NCI-H1417 (cell line): ENCODE data around the gene SCUBE3.

Experiments
- DNase-seq, 3 experiments: peaks; one replicate each; lab custom pipeline; 2025; lab: John Stamatoyannopoulos, UW

SCUBE3 gene

GRCh38 chr6:35267897-35268296, 54.1 kb downstream of the SCUBE3 start:
- peak in 1 of 3 experiments; percentile 8 for DNase-seq

GRCh38 chr6:35272005-35272404, 58.2 kb downstream of the SCUBE3 start:
- no peak for DNase-seq

- no peak for DNase-seq
These were observed 60.2 kb downstream of the SCUBE3 start for GRCh38 chr6:35273822-35274559.

- no peak for DNase-seq
These were observed 62.0 kb downstream of the SCUBE3 start for GRCh38 chr6:35275744-35276260.

- DNase-seq = no peak
These were observed 65.0 kb downstream of the SCUBE3 start for GRCh38 chr6:35278708-35279107.

- DNase-seq = peak in 1 of 3 experiments; percentile 4
These were observed 67.1 kb downstream of the SCUBE3 start for GRCh38 chr6:35280903-35281302.

- DNase-seq = no peak
These were observed 68.7 kb downstream of the SCUBE3 start for GRCh38 chr6:35282472-35282871.

- DNase-seq = no peak
These were observed 69.6 kb downstream of the SCUBE3 start for GRCh38 chr6:35283361-35283760.

- DNase-seq = no peak
These were observed 74.1 kb downstream of the SCUBE3 start for GRCh38 chr6:35287671-35288396.

- no peak for DNase-seq
These were observed 75.1 kb downstream of the SCUBE3 start for GRCh38 chr6:35288834-35289233.

GRCh38 chr6:35291491-35291890, 77.7 kb downstream of the SCUBE3 start:
- DNase-seq = no peak

GRCh38 chr6:35292494-35292893, 78.7 kb downstream of the SCUBE3 start:
- DNase-seq = peak in 1 of 3 experiments; percentile 79

GRCh38 chr6:35293681-35294080, 79.9 kb downstream of the SCUBE3 start:
- no peak for DNase-seq

- DNase-seq = peak; percentile 20 to 63 (median 49)
These were observed 80.7 kb downstream of the SCUBE3 start for GRCh38 chr6:35294308-35294945.

GRCh38 chr6:35295036-35295435, 81.3 kb downstream of the SCUBE3 start:
- no peak for DNase-seq

- DNase-seq = no peak
These were observed 82.0 kb downstream of the SCUBE3 start for GRCh38 chr6:35295521-35296315.

GRCh38 chr6:35296931-35297600, 83.3 kb downstream of the SCUBE3 start:
- DNase-seq = no peak

GRCh38 chr6:35297601-35298481, 84.1 kb downstream of the SCUBE3 start, which contains the start of gene DEF6:
DEF6 (plus strand) TSS chr6:35297818; CDS start chr6:35297857, 39 bp downstream.
- DNase-seq = peak in 2 of 3 experiments; percentile 16 to 86

- no peak for DNase-seq
These were observed 84.9 kb downstream of the SCUBE3 start for GRCh38 chr6:35298625-35299140.

GRCh38 chr6:35299674-35300073, 85.9 kb downstream of the SCUBE3 start:
- DNase-seq = no peak
